HepG2 (cell line): ENCODE measurements around the gene LRRN4. TPM values are rescaled to one million over a fixed set of nuclear protein-coding genes. Genes with fewer than 3 reads are reported as not detected.

Source experiments
- AKAP8 ChIP-seq: sonication (generic); formaldehyde crosslinking; IDR thresholded peaks from 2 replicates; pipeline ENCODE4 v1.5.1; 2020; ENCODE audit warnings: mild to moderate bottlenecking, missing genetic modification reagents
- EP300 ChIP-seq, 3 experiments: sonication (generic) in 1 of 3; formaldehyde crosslinking in 1 of 3; IDR thresholded peaks; 2 replicates each; pipeline versions ENCODE4 v1.5.1 to v1.6.1; 2011 to 2020; ENCODE audit warnings: low read depth in 2 of 3, low read length in 2 of 3, borderline replicate concordance in 1 of 3, improper control_type of control experiment in 1 of 3, mild to moderate bottlenecking in 1 of 3, missing genetic modification reagents in 1 of 3, moderate library complexity in 1 of 3
- FOXP1 ChIP-seq, 2 experiments: fragments of 450-650 bp in 1 of 2; IDR thresholded peaks; 2 replicates each; pipeline ENCODE4 v1.6.1; 2017 to 2018; ENCODE audit warnings: antibody characterized with exemption in 1 of 2
- RFX5 ChIP-seq: IDR thresholded peaks from 2 replicates; pipeline ENCODE4 v1.6.1; 2011; ENCODE audit warnings: low read depth, low read length, improper control_type of control experiment
- ZFP41 ChIP-seq: sonication (generic); formaldehyde crosslinking; IDR thresholded peaks from 2 replicates; pipeline ENCODE4 v1.4.0; 2020; ENCODE audit warnings: mild to moderate bottlenecking, missing genetic modification reagents, borderline replicate concordance
- polyA plus RNA-seq, 8 experiments: library from polyadenylated mRNA; depleted of rRNA in 3 of 8; stranded (reverse) in 7 of 8; unstranded in 1 of 8; fragments of >200 nt; fragmentation: Illumina TruSeq in 4 of 8; extraction: Trizol in 4 of 8; gene quantifications; 2 replicates each; pipeline versions ENCODE4 v1.2.1 to v1.2.3, GENCODE V29; 2011 to 2016; ENCODE audit warnings: low read depth in 4 of 8, missing spikeins in 1 of 8, mixed read lengths in 1 of 8; ENCODE audit not compliant: insufficient read depth in 1 of 8
- total RNA-seq, 5 experiments: library from RNA; depleted of rRNA; stranded (reverse); fragments of >200 nt; fragmentation: Illumina TruSeq; extraction: Trizol; gene quantifications; 2 replicates each; pipeline ENCODE4 v1.2.3, GENCODE V29; 2016; ENCODE audit warnings: low read depth in 1 of 5
- TF ChIP-seq, protein P1 (sequence below): sonication (generic); formaldehyde crosslinking; IDR thresholded peaks from 2 replicates; pipeline ENCODE4 v1.9.0; 2021; ENCODE audit warnings: missing genetic modification reagents, mild to moderate bottlenecking, borderline replicate concordance
- TF ChIP-seq, protein P2 (sequence below): sonication (generic); formaldehyde crosslinking; IDR thresholded peaks from 2 replicates; pipeline ENCODE4 v1.4.0; 2020; ENCODE audit warnings: missing genetic modification reagents
- TF ChIP-seq, protein P3 (sequence below): sonication (generic); formaldehyde crosslinking; IDR thresholded peaks from 2 replicates; pipeline ENCODE4 v1.4.0; 2020; ENCODE audit warnings: missing genetic modification reagents
- TF ChIP-seq, protein P4 (sequence below): sonication (generic); formaldehyde crosslinking; IDR thresholded peaks from 2 replicates; pipeline ENCODE4 v1.4.0; 2020; ENCODE audit warnings: missing genetic modification reagents
- TF ChIP-seq, protein P5 (sequence below): sonication (generic); formaldehyde crosslinking; IDR thresholded peaks from 2 replicates; pipeline ENCODE4 v1.4.0; 2020; ENCODE audit warnings: missing genetic modification reagents

The LRRN4 gene
- total and polyA plus RNA-seq, 2 of the 13 experiments (the other 11 are each of a cell fraction or from before 2014, with no cell fraction given), result 0.15 to 0.20 TPM

DNA sequence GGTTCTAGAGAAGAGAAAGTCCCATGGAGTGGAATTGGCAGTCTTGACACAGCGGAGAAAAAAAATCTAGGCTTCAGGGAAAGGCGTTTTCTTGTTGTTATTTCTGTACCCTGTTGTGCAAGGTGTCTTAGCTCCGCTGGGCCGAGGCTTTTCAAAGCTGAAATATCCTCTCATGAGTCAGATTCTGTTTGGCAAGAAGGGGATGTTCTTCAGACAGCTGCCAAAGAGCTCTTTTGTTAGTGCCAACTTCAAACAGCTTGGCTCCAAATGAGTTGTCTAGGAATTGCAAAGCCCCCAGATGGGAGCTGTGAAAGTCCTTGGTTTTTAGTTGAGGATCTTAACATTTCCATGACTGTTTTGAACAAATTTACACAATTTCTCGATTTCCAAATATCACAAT lies 45.6 kb downstream of the LRRN4 start (continued):
- TF ChIP-seq, protein P1, sequence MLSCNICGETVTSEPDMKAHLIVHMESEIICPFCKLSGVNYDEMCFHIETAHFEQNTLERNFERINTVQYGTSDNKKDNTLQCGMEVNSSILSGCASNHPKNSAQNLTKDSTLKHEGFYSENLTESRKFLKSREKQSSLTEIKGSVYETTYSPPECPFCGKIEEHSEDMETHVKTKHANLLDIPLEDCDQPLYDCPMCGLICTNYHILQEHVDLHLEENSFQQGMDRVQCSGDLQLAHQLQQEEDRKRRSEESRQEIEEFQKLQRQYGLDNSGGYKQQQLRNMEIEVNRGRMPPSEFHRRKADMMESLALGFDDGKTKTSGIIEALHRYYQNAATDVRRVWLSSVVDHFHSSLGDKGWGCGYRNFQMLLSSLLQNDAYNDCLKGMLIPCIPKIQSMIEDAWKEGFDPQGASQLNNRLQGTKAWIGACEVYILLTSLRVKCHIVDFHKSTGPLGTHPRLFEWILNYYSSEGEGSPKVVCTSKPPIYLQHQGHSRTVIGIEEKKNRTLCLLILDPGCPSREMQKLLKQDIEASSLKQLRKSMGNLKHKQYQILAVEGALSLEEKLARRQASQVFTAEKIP (CRISPR knock-in tag), result no peak
- TF ChIP-seq RFX5 (no peak), ZFP41 (CRISPR knock-in tag) (no peak), AKAP8 (CRISPR knock-in tag) (no peak), EP300 (IDR thresholded peaks at IDR 0.05; ENCODE audit: low read depth in 2 of 2, low read length in 2 of 2) (peak in 1 of 2 experiments; percentile 77; a peak in 1 of 4 replicates), EP300 (CRISPR knock-in tag; IDR thresholded peaks at IDR 0.05; ENCODE audit: borderline replicate concordance) (peak; percentile 75; the same call in 1 of the 2 replicates), FOXP1 (IDR thresholded peaks at IDR 0.05) (no peak), FOXP1 (CRISPR knock-in tag; IDR thresholded peaks at IDR 0.05) (peak; percentile 58; the same call in 1 of the 2 replicates)
- TF ChIP-seq, protein P2, sequence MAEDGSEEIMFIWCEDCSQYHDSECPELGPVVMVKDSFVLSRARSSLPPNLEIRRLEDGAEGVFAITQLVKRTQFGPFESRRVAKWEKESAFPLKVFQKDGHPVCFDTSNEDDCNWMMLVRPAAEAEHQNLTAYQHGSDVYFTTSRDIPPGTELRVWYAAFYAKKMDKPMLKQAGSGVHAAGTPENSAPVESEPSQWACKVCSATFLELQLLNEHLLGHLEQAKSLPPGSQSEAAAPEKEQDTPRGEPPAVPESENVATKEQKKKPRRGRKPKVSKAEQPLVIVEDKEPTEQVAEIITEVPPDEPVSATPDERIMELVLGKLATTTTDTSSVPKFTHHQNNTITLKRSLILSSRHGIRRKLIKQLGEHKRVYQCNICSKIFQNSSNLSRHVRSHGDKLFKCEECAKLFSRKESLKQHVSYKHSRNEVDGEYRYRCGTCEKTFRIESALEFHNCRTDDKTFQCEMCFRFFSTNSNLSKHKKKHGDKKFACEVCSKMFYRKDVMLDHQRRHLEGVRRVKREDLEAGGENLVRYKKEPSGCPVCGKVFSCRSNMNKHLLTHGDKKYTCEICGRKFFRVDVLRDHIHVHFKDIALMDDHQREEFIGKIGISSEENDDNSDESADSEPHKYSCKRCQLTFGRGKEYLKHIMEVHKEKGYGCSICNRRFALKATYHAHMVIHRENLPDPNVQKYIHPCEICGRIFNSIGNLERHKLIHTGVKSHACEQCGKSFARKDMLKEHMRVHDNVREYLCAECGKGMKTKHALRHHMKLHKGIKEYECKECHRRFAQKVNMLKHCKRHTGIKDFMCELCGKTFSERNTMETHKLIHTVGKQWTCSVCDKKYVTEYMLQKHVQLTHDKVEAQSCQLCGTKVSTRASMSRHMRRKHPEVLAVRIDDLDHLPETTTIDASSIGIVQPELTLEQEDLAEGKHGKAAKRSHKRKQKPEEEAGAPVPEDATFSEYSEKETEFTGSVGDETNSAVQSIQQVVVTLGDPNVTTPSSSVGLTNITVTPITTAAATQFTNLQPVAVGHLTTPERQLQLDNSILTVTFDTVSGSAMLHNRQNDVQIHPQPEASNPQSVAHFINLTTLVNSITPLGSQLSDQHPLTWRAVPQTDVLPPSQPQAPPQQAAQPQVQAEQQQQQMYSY, result no peak
- TF ChIP-seq, protein P3, sequence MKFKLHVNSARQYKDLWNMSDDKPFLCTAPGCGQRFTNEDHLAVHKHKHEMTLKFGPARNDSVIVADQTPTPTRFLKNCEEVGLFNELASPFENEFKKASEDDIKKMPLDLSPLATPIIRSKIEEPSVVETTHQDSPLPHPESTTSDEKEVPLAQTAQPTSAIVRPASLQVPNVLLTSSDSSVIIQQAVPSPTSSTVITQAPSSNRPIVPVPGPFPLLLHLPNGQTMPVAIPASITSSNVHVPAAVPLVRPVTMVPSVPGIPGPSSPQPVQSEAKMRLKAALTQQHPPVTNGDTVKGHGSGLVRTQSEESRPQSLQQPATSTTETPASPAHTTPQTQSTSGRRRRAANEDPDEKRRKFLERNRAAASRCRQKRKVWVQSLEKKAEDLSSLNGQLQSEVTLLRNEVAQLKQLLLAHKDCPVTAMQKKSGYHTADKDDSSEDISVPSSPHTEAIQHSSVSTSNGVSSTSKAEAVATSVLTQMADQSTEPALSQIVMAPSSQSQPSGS (CRISPR knock-in tag), result no peak
- TF ChIP-seq, protein P4, sequence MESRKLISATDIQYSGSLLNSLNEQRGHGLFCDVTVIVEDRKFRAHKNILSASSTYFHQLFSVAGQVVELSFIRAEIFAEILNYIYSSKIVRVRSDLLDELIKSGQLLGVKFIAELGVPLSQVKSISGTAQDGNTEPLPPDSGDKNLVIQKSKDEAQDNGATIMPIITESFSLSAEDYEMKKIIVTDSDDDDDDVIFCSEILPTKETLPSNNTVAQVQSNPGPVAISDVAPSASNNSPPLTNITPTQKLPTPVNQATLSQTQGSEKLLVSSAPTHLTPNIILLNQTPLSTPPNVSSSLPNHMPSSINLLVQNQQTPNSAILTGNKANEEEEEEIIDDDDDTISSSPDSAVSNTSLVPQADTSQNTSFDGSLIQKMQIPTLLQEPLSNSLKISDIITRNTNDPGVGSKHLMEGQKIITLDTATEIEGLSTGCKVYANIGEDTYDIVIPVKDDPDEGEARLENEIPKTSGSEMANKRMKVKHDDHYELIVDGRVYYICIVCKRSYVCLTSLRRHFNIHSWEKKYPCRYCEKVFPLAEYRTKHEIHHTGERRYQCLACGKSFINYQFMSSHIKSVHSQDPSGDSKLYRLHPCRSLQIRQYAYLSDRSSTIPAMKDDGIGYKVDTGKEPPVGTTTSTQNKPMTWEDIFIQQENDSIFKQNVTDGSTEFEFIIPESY (CRISPR knock-in tag), result no peak
- TF ChIP-seq, protein P5, sequence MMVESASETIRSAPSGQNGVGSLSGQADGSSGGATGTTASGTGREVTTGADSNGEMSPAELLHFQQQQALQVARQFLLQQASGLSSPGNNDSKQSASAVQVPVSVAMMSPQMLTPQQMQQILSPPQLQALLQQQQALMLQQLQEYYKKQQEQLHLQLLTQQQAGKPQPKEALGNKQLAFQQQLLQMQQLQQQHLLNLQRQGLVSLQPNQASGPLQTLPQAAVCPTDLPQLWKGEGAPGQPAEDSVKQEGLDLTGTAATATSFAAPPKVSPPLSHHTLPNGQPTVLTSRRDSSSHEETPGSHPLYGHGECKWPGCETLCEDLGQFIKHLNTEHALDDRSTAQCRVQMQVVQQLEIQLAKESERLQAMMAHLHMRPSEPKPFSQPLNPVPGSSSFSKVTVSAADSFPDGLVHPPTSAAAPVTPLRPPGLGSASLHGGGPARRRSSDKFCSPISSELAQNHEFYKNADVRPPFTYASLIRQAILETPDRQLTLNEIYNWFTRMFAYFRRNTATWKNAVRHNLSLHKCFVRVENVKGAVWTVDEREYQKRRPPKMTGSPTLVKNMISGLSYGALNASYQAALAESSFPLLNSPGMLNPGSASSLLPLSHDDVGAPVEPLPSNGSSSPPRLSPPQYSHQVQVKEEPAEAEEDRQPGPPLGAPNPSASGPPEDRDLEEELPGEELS (CRISPR knock-in tag), result no peak
